Right cardiac atrium (tissue), 5 donors: ENCODE measurements around the gene ENGASE. TPM values are rescaled to one million over a fixed set of nuclear protein-coding genes. Genes with fewer than 3 reads are reported as not detected.

ENCODE experiments used
- ATAC-seq, 2 donors: fragments of 200-7000 bp; cut with Tn5 transposase; one replicate each; pipeline versions ENCODE4 v1.8.0 to v1.9.1; 2020; ENCODE audit warnings: moderate library complexity in 2 of 2, mild to moderate bottlenecking in 1 of 2
- DNase-seq, 3 donors: peaks; one replicate each; pipeline ENCODE4 v3.0.0-alpha.2; 2020
- H3K27ac ChIP-seq: one replicate; pipeline ENCODE4 v1.5.1; 2013; ENCODE audit warnings: mild to moderate bottlenecking, low read length, control low read depth, moderate library complexity
- H3K27me3 ChIP-seq: one replicate; pipeline ENCODE4 v1.6.1; 2013; ENCODE audit not compliant: control insufficient read depth, insufficient read depth
- H3K4me1 ChIP-seq: one replicate; pipeline ENCODE4 v1.6.1; 2013; ENCODE audit warnings: low read length; ENCODE audit not compliant: control insufficient read depth, insufficient read depth
- H3K4me3 ChIP-seq: one replicate; pipeline ENCODE4 v1.5.1; 2013; ENCODE audit warnings: low read length, control low read depth
- H3K9me3 ChIP-seq: one replicate; pipeline ENCODE4 v1.6.1; 2013; ENCODE audit warnings: low read length; ENCODE audit not compliant: control insufficient read depth
- WGBS: extraction: QIAGEN DNeasy Blood & Tissue Kit; methylation state at CpG from one replicate; pipeline ENCODE4 v1.1.7; 2013; 5-methylcytosine and 5-hydroxymethylcytosine counted together
- intact Hi-C, 4 donors: fragments of 100-400 bp; cut with DNase I; formaldehyde crosslinking; loops; one replicate each; pipeline versions ENCODE4 v1.11.0 to v1.14.0; 2022 to 2023
- polyA plus RNA-seq: library from polyadenylated mRNA; stranded (reverse); fragments of 200-250 nt; gene quantifications from one replicate; pipeline ENCODE4 v1.2.3, GENCODE V29; 2013
- total RNA-seq, 4 donors: library from RNA; stranded (reverse); fragmentation: NEBNext Ultra II Directional; extraction: Animal tissue kit (Norgen Biotek cat#: 25700); gene quantifications; one replicate each; pipeline ENCODE4 v1.2.1, GENCODE V29; 2021
- donor health status: healthy with polysubstance abuse.
- donor health status: DM: no; HTN: yes; CAD: no.
- donor health status: DM: no; HTN: no; CAD: no.
- donor health status: DM: no; HTN: yes; CAD: no; lungs with severe emphysema.
- donor health status: DM: yes; HTN: yes; CAD: no.

The ENGASE gene
- total and polyA plus RNA-seq, 5 donors = 25.4 to 48.0 (median 40.3) TPM

- intact Hi-C loops = no loop called here
- 77% methylated on average over 5 of the region's 5 CpGs for WGBS
- H3K4me3 ChIP-seq = no peak overlapping the region
- H3K27ac ChIP-seq = no peak overlapping the region
- ATAC-seq = no peak
- no peaks in the 10 kb centered on the region for H3K4me1 ChIP-seq
- DNase-seq = no peak
- H3K9me3 ChIP-seq = no peaks in the 10 kb centered on the region
- no peaks in the 10 kb centered on the region for H3K27me3 ChIP-seq
Observed at GRCh38 chr17:79120259-79120658, 45.6 kb downstream of the ENGASE start.

GRCh38 chr17:79123988-79124387 is 49.4 kb downstream of the ENGASE start:
- no peaks in the 10 kb centered on the region for H3K9me3 ChIP-seq
- intact Hi-C loops = no loop called here
- DNase-seq (no peak), ATAC-seq (no peak)
- no peaks in the 10 kb centered on the region for H3K27me3 ChIP-seq
- H3K4me1 ChIP-seq = no peaks in the 10 kb centered on the region
- WGBS = 93% methylated on average over 8 of the region's 8 CpGs
- H3K4me3 ChIP-seq = no peak overlapping the region
- H3K27ac ChIP-seq = no peak overlapping the region

- WGBS = 86% methylated on average over 21 of the region's 21 CpGs
Observed at GRCh38 chr17:79124513-79125209, 50.0 kb downstream of the ENGASE start.

GRCh38 chr17:79125503-79125902 is 50.9 kb downstream of the ENGASE start:
- Histone ChIP-seq H3K27ac (no peak overlapping the region), H3K4me1 (no peaks in the 10 kb centered on the region), H3K4me3 (no peak overlapping the region), H3K9me3 (no peaks in the 10 kb centered on the region), H3K27me3 (no peaks in the 10 kb centered on the region)
- intact Hi-C loops = no loop called here
- no peak for DNase-seq
- peak in 1 of 2 donors; percentile 48 for ATAC-seq
- 40% methylated on average over 22 of the region's 22 CpGs for whole genome bisulfite sequencing

More at GRCh38 chr17:79124513-79125209, 50.0 kb downstream of the ENGASE start:
- Histone ChIP-seq H3K27me3 (no peaks in the 10 kb centered on the region), H3K9me3 (no peaks in the 10 kb centered on the region), H3K27ac (no peak overlapping the region), H3K4me1 (no peaks in the 10 kb centered on the region), H3K4me3 (no peak overlapping the region)
- ATAC-seq = no peak
- intact Hi-C loops = no loop called here
- no peak for DNase-seq

GRCh38 chr17:79126139-79126538 is 51.5 kb downstream of the ENGASE start:
- DNase-seq (peak in 1 of 3 donors; percentile 66), ATAC-seq (peak in 1 of 2 donors; percentile 20)
- H3K4me1 ChIP-seq = no peaks in the 10 kb centered on the region
- intact Hi-C loops = no loop called here
- H3K27ac ChIP-seq = no peak overlapping the region
- H3K9me3 ChIP-seq = no peaks in the 10 kb centered on the region
- H3K4me3 ChIP-seq = no peak overlapping the region
- H3K27me3 ChIP-seq = no peaks in the 10 kb centered on the region
- WGBS = 34% methylated on average over 12 of the region's 12 CpGs

GRCh38 chr17:79127534-79128135 is 53.0 kb downstream of the ENGASE start:
- no peak overlapping the region for H3K4me3 ChIP-seq
- intact Hi-C loops = no loop called here
- no peak overlapping the region for H3K27ac ChIP-seq
- WGBS = 69% methylated on average over 23 of the region's 23 CpGs
- ATAC-seq (no peak), DNase-seq (no peak)
- no peaks in the 10 kb centered on the region for H3K9me3 ChIP-seq
- H3K27me3 ChIP-seq = no peaks in the 10 kb centered on the region
- H3K4me1 ChIP-seq = no peaks in the 10 kb centered on the region

GRCh38 chr17:79129523-79129922 is 54.9 kb downstream of the ENGASE start:
- H3K27ac ChIP-seq = no peak overlapping the region
- DNase-seq = no peak
- H3K9me3 ChIP-seq = no peaks in the 10 kb centered on the region
- H3K4me1 ChIP-seq = no peaks in the 10 kb centered on the region
- no peak for ATAC-seq
- intact Hi-C loops = no loop called here
- H3K4me3 ChIP-seq = no peak overlapping the region
- H3K27me3 ChIP-seq = no peaks in the 10 kb centered on the region
- WGBS = 82% methylated on average over 4 of the region's 4 CpGs

- Histone ChIP-seq H3K27ac (no peak overlapping the region), H3K4me3 (no peak overlapping the region), H3K4me1 (no peaks in the 10 kb centered on the region), H3K27me3 (no peaks in the 10 kb centered on the region), H3K9me3 (no peaks in the 10 kb centered on the region)
- intact Hi-C loops = no loop called here
- DNase-seq (no peak), ATAC-seq (no peak)
- 88% methylated on average over 34 of the region's 34 CpGs for WGBS
Observed at GRCh38 chr17:79130536-79131273, 56.1 kb downstream of the ENGASE start.

GRCh38 chr17:79131274-79131635 is 56.6 kb downstream of the ENGASE start:
- no peak for DNase-seq
- H3K27ac ChIP-seq = no peak overlapping the region
- ATAC-seq = no peak
- H3K9me3 ChIP-seq = no peaks in the 10 kb centered on the region
- intact Hi-C loops = no loop called here
- WGBS = 83% methylated on average over 21 of the region's 21 CpGs
- no peak overlapping the region for H3K4me3 ChIP-seq
- H3K27me3 ChIP-seq = no peaks in the 10 kb centered on the region
- H3K4me1 ChIP-seq = no peaks in the 10 kb centered on the region

- no peaks in the 10 kb centered on the region for H3K27me3 ChIP-seq
- no peaks in the 10 kb centered on the region for H3K4me1 ChIP-seq
- WGBS = 83% methylated on average over 8 of the region's 8 CpGs
- DNase-seq (no peak), ATAC-seq (no peak)
- H3K4me3 ChIP-seq = no peak overlapping the region
- intact Hi-C loops = no loop called here
- H3K9me3 ChIP-seq = no peaks in the 10 kb centered on the region
- no peak overlapping the region for H3K27ac ChIP-seq
Observed at GRCh38 chr17:79131701-79132100, 57.1 kb downstream of the ENGASE start.

- no peaks in the 10 kb centered on the region for H3K27me3 ChIP-seq
- intact Hi-C loops = no loop called here
- DNase-seq = no peak
- no peaks in the 10 kb centered on the region for H3K4me1 ChIP-seq
- WGBS = 75% methylated on average over 36 of the region's 36 CpGs
- no peak overlapping the region for H3K4me3 ChIP-seq
- no peak for ATAC-seq
- H3K9me3 ChIP-seq = no peaks in the 10 kb centered on the region
- no peak overlapping the region for H3K27ac ChIP-seq
Observed at GRCh38 chr17:79132271-79133064, 57.8 kb downstream of the ENGASE start.
